Measurements from ENCODE around the gene ZFPM1.

Gene ZFPM1

DNA sequence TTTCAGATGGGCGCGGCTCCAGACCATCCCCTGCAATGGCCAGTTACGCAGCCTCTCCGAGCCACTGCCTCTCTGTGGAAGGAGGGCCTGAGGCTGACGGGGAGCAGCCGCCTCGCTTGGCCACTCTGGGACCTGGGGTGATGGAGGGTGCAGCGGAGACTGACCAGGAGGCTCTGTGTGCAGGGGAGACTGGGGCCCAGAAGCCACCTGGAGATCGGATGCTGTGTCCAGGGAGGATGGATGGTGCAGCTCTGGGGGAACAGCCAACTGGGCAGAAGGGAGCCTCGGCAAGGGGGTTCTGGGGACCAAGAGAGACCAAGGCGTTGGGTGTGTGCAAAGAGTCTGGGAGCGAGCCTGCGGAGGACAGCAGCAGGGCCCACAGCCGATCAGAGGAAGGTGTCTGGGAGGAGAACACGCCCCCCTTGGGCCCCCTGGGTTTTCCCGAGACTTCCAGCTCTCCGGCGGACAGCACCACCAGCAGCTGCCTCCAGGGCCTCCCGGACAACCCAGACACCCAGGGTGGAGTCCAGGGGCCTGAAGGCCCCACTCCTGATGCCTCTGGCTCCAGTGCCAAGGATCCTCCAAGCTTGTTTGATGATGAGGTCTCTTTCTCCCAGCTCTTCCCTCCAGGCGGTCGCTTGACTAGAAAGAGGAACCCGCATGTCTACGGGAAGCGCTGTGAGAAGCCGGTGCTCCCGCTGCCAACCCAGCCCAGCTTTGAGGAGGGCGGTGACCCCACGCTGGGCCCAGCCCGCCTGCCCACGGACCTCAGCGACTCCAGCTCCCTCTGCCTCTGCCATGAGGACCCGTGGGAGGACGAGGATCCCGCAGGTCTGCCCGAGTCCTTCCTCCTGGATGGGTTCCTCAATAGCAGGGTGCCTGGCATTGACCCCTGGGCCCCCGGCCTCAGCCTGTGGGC is 17.4 kb upstream of the ZFPM1 start:
- DNase-seq: no peak

DNA sequence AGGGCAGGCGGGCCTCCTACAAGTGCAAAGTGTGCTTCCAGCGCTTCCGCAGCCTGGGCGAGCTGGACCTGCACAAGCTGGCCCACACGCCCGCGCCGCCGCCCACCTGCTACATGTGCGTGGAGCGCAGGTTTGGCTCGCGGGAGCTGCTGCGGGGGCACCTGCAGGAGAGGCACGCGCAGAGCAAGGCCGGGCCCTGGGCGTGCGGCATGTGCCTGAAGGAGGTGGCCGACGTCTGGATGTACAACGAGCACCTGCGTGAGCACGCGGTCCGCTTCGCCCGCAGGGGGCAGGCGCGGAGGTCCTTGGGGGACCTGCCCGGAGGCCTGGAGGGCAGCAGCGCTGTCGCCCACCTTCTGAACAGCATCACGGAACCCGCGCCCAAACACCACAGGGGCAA is 16.3 kb upstream of the ZFPM1 start:
- DNase-seq: no peak

DNA sequence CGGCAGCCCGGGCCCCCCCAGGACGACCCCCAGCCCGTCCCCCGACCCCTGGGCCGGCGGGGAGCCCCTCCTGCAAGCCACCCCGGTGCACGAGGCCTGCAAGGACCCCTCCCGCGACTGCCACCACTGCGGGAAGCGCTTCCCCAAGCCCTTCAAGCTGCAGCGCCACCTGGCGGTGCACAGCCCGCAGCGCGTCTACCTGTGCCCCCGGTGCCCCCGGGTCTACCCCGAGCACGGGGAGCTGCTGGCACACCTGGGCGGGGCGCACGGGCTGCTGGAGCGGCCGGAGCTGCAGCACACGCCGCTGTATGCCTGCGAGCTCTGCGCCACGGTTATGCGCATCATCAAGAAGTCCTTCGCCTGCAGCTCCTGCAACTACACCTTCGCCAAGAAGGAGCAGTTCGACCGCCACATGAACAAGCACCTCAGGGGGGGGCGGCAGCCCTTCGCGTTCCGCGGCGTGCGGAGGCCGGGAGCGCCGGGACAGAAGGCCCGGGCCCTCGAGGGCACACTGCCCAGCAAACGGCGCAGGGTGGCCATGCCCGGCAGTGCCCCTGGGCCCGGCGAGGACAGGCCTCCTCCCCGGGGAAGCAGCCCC is 15.6 kb upstream of the ZFPM1 start:
- DNase-seq: peak; percentile 16 to 60 (median 46)

DNA sequence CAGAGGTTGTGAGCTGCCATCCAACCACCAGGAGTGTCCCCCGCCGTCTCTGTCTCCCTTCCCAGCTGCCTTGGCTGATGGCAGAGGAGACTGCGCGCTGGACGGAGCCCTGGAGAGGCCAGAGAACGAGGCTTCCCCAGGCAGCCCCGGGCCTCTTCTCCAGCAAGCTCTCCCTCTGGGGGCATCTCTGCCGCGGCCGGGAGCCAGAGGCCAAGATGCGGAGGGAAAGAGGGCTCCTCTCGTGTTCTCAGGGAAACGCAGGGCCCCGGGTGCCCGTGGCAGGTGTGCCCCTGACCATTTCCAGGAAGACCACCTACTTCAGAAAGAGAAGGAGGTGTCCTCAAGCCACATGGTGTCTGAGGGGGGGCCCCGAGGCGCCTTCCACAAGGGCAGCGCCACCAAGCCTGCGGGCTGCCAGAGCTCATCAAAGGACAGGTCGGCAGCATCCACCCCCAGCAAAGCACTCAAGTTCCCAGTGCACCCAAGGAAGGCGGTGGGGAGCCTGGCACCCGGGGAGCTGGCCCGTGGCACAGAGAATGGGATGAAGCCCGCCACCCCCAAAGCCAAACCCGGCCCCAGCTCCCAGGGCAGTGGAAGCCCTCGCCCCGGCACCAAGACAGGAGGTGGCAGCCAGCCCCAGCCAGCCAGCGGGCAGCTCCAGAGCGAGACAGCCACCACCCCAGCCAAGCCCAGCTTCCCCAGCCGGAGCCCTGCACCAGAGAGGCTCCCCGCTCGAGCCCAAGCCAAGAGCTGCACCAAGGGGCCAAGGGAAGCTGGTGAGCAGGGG is 14.8 kb upstream of the ZFPM1 start:
- no peak for DNase-seq

- no peak for DNase-seq
These were observed 14.1 kb upstream of the ZFPM1 start for GRCh38 chr16:88439016-88439415.

- DNase-seq: no peak
These were observed 13.4 kb upstream of the ZFPM1 start for GRCh38 chr16:88439706-88440105.

DNA sequence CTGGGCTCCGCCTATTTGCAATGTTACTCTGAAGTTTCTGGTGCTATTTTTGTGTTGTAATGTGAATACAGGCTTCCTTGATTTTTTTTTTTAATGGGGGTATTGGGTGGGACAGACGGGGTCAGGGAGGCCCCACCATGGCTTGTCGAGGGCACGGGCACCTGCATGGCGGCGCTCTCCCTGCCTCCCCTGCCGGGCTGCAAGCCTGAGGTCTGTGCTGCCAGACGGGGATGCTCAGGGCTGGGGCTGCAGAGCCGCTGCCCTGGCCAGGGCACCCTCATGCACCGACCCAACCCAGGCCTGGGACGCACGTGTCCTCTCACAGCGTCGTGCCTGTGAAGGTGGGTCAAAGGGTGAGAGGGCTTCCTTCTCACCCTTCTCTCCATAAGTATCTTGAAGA is 13.0 kb upstream of the ZFPM1 start:
- DNase-seq: no peak

DNA sequence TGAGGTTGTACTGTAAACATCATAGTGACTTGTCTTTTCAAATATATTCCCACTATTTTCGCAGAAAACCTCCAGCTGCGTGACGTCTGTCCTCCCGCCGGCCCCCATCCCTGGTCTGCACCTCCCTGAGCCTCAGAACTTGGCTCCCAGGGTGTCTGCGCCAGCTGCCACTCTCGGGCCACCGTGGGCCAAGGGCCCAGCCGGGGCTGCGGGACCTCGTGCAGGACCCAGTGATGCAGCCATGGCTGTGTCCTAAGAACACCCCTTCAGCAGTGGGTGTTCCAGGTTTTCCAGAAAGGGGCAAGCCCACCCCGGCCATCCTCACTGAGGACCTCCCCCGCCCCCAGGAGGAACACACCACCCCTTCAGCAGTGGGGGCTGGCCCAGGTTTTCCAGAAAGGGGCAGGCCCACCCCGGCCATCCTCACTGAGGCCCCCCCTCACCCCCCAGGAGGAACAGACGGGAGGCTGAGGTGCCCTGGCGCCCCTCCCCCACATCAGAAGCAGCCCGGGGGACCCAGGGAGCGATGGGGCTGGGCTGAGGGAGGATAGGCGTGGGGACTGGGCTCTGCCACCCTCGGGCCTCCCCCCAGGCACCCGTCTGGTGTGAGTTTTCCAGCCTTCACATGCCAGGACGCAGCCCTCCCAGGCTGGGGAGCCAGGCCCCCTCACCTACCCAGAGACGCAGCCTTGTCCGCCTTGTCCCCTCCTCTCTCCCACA is 12.2 kb upstream of the ZFPM1 start:
- no peak for DNase-seq

DNA sequence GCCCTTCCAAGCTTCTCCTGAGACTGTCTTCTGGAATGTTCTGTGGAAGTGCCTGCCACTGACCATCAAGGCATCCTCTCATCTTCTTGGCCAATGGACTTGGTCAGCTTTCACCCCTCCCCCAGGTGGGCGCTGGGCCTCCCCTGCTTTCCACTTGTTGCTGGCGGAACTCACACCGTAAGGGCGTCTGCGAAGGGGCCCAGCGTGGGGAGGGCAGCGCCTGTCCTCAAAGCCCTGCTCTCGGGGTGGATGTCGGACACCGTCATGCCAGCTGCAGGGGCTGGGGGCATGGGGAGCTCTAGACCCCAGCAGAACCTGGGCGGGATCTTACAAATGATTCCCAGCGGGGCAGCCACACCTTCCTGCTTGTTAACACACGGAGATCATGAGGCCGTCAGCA is 11.6 kb upstream of the ZFPM1 start:
- DNase-seq: no peak

DNA sequence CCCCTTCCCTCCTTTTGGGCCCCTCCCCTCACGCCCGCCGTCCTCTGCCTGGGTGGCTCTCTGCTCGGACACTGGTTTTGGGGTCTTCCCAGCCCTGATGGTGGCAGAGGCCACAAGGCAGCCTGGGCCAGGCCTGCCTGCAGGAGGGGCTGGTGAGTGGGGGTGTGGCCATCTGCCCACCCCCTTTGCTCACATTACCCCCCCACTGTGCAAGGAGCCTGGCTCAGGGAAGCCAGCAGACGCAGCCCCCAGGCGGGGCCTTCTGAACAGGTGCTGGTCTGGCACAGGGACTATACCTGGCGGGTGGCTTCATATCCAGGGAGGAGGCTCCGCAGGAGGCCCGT is 10.7 kb upstream of the ZFPM1 start:
- no peak for DNase-seq

DNA sequence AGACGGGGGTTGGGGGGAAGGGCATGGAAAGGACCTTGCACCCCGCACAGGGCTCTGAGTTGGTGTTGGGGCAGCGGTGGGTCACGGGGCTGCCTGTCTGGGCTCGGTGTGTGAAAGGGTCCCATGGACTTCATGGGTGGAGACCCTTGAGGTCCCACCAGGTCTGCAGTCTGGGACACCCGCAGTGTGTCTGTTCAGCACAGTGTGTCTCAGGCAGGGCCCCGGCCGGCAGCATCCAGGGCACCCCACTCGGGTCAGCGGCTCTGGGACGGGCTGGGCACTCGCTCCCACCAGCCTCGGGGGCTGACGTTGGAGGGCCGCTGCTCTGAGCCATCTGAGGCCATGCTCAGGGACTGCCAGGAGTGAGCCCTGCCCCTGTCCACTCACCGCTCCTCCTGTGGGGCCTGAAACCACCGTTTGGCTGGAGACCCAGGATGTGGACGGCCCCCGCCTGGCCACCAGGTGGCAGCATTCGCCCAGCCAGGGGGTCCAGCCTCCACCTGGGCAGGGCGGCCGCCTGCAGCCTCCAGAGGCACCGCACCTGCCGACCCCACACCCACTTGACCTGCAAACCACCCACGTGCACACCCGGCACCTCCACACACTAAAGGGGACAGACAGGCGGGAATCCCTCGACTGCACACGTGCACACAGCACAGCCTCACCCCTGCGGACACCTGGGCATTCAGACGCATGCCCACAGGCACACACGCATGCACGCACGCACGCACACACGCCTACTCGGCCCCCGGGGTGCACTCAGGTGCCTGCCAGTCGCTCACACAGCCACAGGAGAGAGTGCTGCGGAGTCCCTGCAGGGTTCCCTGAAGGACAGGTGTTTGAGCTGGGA is 10.1 kb upstream of the ZFPM1 start:
- peak; percentile 46 to 87 (median 76) for DNase-seq

- no peak for DNase-seq
These were observed 8.1 kb upstream of the ZFPM1 start for GRCh38 chr16:88444826-88445582.

GRCh38 chr16:88445583-88445960 is 7.5 kb upstream of the ZFPM1 start:
- DNase-seq: no peak

- DNase-seq: no peak
These were observed 7.0 kb upstream of the ZFPM1 start for GRCh38 chr16:88446061-88446460.

- DNase-seq: no peak
These were observed 6.3 kb upstream of the ZFPM1 start for GRCh38 chr16:88446736-88447135.

GRCh38 chr16:88447881-88448280 is 5.2 kb upstream of the ZFPM1 start:
- DNase-seq: no peak

DNA sequence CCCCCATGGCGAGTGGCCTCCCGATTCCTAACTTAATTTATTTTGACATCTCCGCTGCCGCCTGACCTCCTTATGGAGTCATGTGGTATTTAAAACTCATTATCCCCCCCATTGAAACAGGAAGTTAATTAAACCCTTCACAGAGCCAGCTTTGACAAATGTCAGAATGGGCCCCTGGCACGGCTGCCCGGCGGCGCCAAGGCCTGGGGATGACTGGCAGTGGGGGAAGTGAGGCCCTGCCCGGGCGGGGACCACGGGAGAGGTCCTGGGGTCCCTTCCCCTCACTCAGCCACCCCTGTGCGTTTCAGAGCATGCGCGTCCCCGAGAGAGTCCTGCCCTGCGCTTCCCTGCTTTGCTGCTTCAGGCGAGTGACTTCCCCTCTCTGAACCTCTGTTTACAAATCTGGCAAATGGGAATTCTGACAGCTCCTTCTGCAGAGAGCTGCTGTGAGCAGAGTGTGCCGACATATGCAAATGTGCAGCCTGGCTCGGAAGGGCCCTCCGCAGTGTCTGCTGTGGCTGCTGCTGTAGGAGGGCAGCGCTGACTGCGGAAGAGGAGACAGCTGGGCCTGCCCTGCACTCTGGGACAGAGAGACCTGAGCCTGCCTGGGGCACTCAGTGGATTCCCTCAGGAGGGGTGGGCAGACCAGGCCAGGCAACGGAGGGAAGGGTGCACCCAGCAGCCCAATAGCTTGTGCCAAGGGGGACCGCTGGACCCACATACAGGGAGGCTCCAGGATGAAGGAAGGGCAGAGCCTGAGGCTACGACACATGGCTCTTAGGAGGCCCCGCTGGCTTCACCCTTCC is 4.4 kb upstream of the ZFPM1 start:
- DNase-seq: no peak

- DNase-seq: no peak
These were observed 3.9 kb upstream of the ZFPM1 start for GRCh38 chr16:88449267-88449561.

DNA sequence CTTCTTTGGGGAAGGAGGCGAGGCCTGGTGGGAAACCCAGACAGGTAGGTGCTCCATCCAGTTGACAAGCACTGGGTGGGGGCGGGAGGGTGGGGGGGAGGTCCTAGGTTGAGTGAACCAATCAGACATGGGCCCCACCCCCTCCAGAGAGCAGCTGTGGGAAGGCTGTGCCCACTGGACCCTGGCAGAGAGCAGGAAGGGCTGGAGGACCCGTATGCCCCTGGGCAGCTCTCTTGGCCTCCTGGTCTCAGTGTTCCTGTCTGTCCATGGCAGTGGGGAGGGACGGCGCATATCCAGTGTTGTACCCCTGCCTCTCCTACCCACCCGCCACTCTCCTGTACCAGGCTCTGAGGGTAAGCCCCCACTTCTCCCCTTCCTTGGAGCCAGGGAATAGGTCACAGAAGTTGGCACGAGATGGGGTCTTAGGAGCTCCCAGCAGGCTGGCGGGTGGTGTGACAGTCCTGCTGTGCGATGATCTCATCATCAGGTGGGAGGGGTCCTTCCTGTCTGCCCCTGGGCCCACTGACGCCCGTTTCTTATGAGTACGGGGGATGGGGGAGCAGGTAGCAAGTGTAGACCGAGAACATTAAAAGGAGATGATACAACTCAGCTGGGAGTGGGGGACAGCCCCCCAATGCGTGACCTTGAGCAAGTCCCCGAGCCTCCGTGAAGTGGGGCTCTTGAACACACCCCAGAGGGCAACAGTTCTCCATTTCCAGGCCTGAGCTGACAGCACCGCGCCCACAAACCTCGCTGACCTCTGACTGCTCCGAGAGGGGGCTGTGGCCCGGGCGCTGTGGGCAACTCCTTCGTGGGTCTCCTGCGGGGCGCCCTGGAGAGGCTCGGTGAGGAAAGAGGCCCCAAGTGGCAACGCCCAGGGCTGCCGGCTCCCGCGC is 1.2 kb upstream of the ZFPM1 start:
- peak in 2 of 6 experiments; percentile 27 to 50 for DNase-seq
